ENCODE data around the gene MAP3K4. TPM values are rescaled to one million over a fixed set of nuclear protein-coding genes. Genes with fewer than 3 reads are reported as not detected.

The MAP3K4 gene
- total RNA-seq, 1 donor from 2014 or later, result 41.3 TPM

GRCh38 chr6:161140554-161140875, 148.9 kb downstream of the MAP3K4 start:
- no peaks in the 10 kb centered on the region for H3K27me3 ChIP-seq (ENCODE audit: control insufficient read depth, insufficient read depth, low read length)
- H3K36me3 ChIP-seq (ENCODE audit: control insufficient read depth, insufficient read depth, low read length), result no peaks in the 10 kb centered on the region
- no peak for TF ChIP-seq CTCF (IDR thresholded peaks at IDR 0.05; ENCODE audit: insufficient read depth, low read length, severe bottlenecking)
- no peak overlapping the region for H3K4me3 ChIP-seq (ENCODE audit: low read depth, low read length)
- no peak for FAIRE-seq
- DNase-seq (ENCODE audit: low read depth), result no peak

GRCh38 chr6:161141173-161141572, 149.6 kb downstream of the MAP3K4 start:
- DNase-seq (ENCODE audit: low read depth) (no peak), FAIRE-seq (no peak)
- H3K36me3 ChIP-seq (ENCODE audit: control insufficient read depth, insufficient read depth, low read length), result no peaks in the 10 kb centered on the region
- no peak for TF ChIP-seq CTCF (IDR thresholded peaks at IDR 0.05; ENCODE audit: insufficient read depth, low read length, severe bottlenecking)
- no peaks in the 10 kb centered on the region for H3K27me3 ChIP-seq (ENCODE audit: control insufficient read depth, insufficient read depth, low read length)
- no peak overlapping the region for H3K4me3 ChIP-seq (ENCODE audit: low read depth, low read length)

- no peak for TF ChIP-seq CTCF (IDR thresholded peaks at IDR 0.05; ENCODE audit: insufficient read depth, low read length, severe bottlenecking)
Observed at GRCh38 chr6:161142957-161143296, 151.4 kb downstream of the MAP3K4 start.

GRCh38 chr6:161143663-161144430, 152.3 kb downstream of the MAP3K4 start:
- TF ChIP-seq CTCF (IDR thresholded peaks at IDR 0.05; ENCODE audit: insufficient read depth, low read length, severe bottlenecking), result no peak
- Histone ChIP-seq H3K4me3 (ENCODE audit: low read depth, low read length) (no peak overlapping the region), H3K36me3 (ENCODE audit: control insufficient read depth, insufficient read depth, low read length) (no peaks in the 10 kb centered on the region), H3K27me3 (ENCODE audit: control insufficient read depth, insufficient read depth, low read length) (no peaks in the 10 kb centered on the region)
- no peak for DNase-seq (ENCODE audit: low read depth)
- no peak for FAIRE-seq

More at GRCh38 chr6:161142957-161143296, 151.4 kb downstream of the MAP3K4 start:
- no peak for FAIRE-seq
- DNase-seq (ENCODE audit: low read depth), result no peak
- H3K36me3 ChIP-seq (ENCODE audit: control insufficient read depth, insufficient read depth, low read length), result no peaks in the 10 kb centered on the region
- H3K27me3 ChIP-seq (ENCODE audit: control insufficient read depth, insufficient read depth, low read length), result no peaks in the 10 kb centered on the region
- no peak overlapping the region for H3K4me3 ChIP-seq (ENCODE audit: low read depth, low read length)

- no peak overlapping the region for H3K4me3 ChIP-seq (ENCODE audit: low read depth, low read length)
- FAIRE-seq, result no peak
- DNase-seq (ENCODE audit: low read depth), result no peak
- TF ChIP-seq CTCF (IDR thresholded peaks at IDR 0.05; ENCODE audit: insufficient read depth, low read length, severe bottlenecking), result no peak
- H3K36me3 ChIP-seq (ENCODE audit: control insufficient read depth, insufficient read depth, low read length), result no peaks in the 10 kb centered on the region
- H3K27me3 ChIP-seq (ENCODE audit: control insufficient read depth, insufficient read depth, low read length), result no peaks in the 10 kb centered on the region
Observed at GRCh38 chr6:161150136-161150535, 158.6 kb downstream of the MAP3K4 start.

GRCh38 chr6:161150566-161150965, 159.0 kb downstream of the MAP3K4 start:
- DNase-seq (ENCODE audit: low read depth) (no peak), FAIRE-seq (no peak)
- no peaks in the 10 kb centered on the region for H3K36me3 ChIP-seq (ENCODE audit: control insufficient read depth, insufficient read depth, low read length)
- no peaks in the 10 kb centered on the region for H3K27me3 ChIP-seq (ENCODE audit: control insufficient read depth, insufficient read depth, low read length)
- H3K4me3 ChIP-seq (ENCODE audit: low read depth, low read length), result no peak overlapping the region
- no peak for TF ChIP-seq CTCF (IDR thresholded peaks at IDR 0.05; ENCODE audit: insufficient read depth, low read length, severe bottlenecking)
